Skeletal muscle satellite cell (primary cell): ENCODE results near the gene CNOT9.
A peak's percentile ranks its signal among the peaks of the same experiment; 100 is the strongest.

Experiments used
- H3K27me3 ChIP-seq: 2 replicates; pipeline ENCODE4 v1.7.0; 2013; ENCODE audit warnings: low read length; ENCODE audit not compliant: control insufficient read depth, insufficient read depth
- H3K36me3 ChIP-seq: 2 replicates; pipeline ENCODE4 v1.7.0; 2013; ENCODE audit warnings: mild to moderate bottlenecking, control low read depth, low read length; ENCODE audit not compliant: insufficient read depth
- H3K4me1 ChIP-seq: 2 replicates; pipeline ENCODE4 v1.7.0; 2013; ENCODE audit warnings: low read length; ENCODE audit not compliant: control insufficient read depth, insufficient read depth
- H3K4me2 ChIP-seq: 2 replicates; pipeline ENCODE4 v1.7.0; 2013; ENCODE audit warnings: mild to moderate bottlenecking, low read length
- H3K4me3 ChIP-seq: 2 replicates; pipeline ENCODE4 v1.7.0; 2013; ENCODE audit warnings: low read length
- H3K9ac ChIP-seq: 2 replicates; pipeline ENCODE4 v1.7.0; 2013; ENCODE audit warnings: mild to moderate bottlenecking, low read depth, low read length, moderate library complexity
- H3K9me3 ChIP-seq: replicated peaks from 2 replicates; pipeline ENCODE4 v1.7.0; 2013; ENCODE audit warnings: mild to moderate bottlenecking, control low read depth, low read length

Gene CNOT9

GRCh38 chr2:218623366-218623705 lies 54.7 kb downstream of the CNOT9 start:
- Histone ChIP-seq H3K9ac (no peak overlapping the region), H3K36me3 (no peaks in the 10 kb centered on the region), H3K4me1 (no peaks in the 10 kb centered on the region)

GRCh38 chr2:218626369-218626768 lies 57.7 kb downstream of the CNOT9 start:
- Histone ChIP-seq H3K4me1 (no peaks in the 10 kb centered on the region), H3K4me3 (no peak overlapping the region), H3K36me3 (no peaks in the 10 kb centered on the region), H3K9me3 (no peaks in the 10 kb centered on the region), H3K9ac (no peak overlapping the region), H3K4me2 (no peak overlapping the region), H3K27me3 (no peaks in the 10 kb centered on the region)

More at GRCh38 chr2:218623366-218623705, 54.7 kb downstream of the CNOT9 start:
- H3K4me3 ChIP-seq = no peak overlapping the region
- no peaks in the 10 kb centered on the region for H3K27me3 ChIP-seq
- no peak overlapping the region for H3K4me2 ChIP-seq
- H3K9me3 ChIP-seq = no peaks in the 10 kb centered on the region

GRCh38 chr2:218627939-218628338 lies 59.3 kb downstream of the CNOT9 start:
- Histone ChIP-seq H3K4me1 (no peaks in the 10 kb centered on the region), H3K9me3 (no peaks in the 10 kb centered on the region), H3K4me2 (no peak overlapping the region), H3K9ac (no peak overlapping the region), H3K27me3 (no peaks in the 10 kb centered on the region), H3K36me3 (peaks cover 3% of the 10 kb centered on the region), H3K4me3 (no peak overlapping the region)

GRCh38 chr2:218631837-218632236 lies 63.2 kb downstream of the CNOT9 start:
- Histone ChIP-seq H3K9me3 (no peaks in the 10 kb centered on the region), H3K36me3 (peaks cover 36% of the 10 kb centered on the region), H3K9ac (no peak overlapping the region), H3K4me2 (no peak overlapping the region), H3K4me3 (no peak overlapping the region), H3K4me1 (no peaks in the 10 kb centered on the region), H3K27me3 (no peaks in the 10 kb centered on the region)

- H3K9ac ChIP-seq = no peak overlapping the region
- no peaks in the 10 kb centered on the region for H3K4me1 ChIP-seq
- no peaks in the 10 kb centered on the region for H3K9me3 ChIP-seq
- H3K4me2 ChIP-seq = no peak overlapping the region
- H3K4me3 ChIP-seq = no peak overlapping the region
- H3K36me3 ChIP-seq = peaks cover 69% of the 10 kb centered on the region
- no peaks in the 10 kb centered on the region for H3K27me3 ChIP-seq
Observed at GRCh38 chr2:218635719-218636118, 67.1 kb downstream of the CNOT9 start.

- no peak overlapping the region for H3K4me3 ChIP-seq
- no peaks in the 10 kb centered on the region for H3K9me3 ChIP-seq
- peaks cover 79% of the 10 kb centered on the region for H3K36me3 ChIP-seq
- H3K4me2 ChIP-seq = no peak overlapping the region
- H3K27me3 ChIP-seq = no peaks in the 10 kb centered on the region
- no peak overlapping the region for H3K9ac ChIP-seq
- H3K4me1 ChIP-seq = no peaks in the 10 kb centered on the region
Observed at GRCh38 chr2:218638372-218638771, 69.7 kb downstream of the CNOT9 start.

- Histone ChIP-seq H3K9me3 (no peaks in the 10 kb centered on the region), H3K4me3 (no peak overlapping the region), H3K36me3 (peaks cover 75% of the 10 kb centered on the region), H3K4me1 (peaks cover 10% of the 10 kb centered on the region), H3K9ac (no peak overlapping the region), H3K27me3 (no peaks in the 10 kb centered on the region), H3K4me2 (no peak overlapping the region)
Observed at GRCh38 chr2:218642121-218642656, 73.5 kb downstream of the CNOT9 start.

GRCh38 chr2:218642786-218643185 lies 74.1 kb downstream of the CNOT9 start:
- Histone ChIP-seq H3K4me3 (no peak overlapping the region), H3K9me3 (no peaks in the 10 kb centered on the region), H3K4me1 (peaks cover 10% of the 10 kb centered on the region), H3K36me3 (peaks cover 74% of the 10 kb centered on the region), H3K27me3 (no peaks in the 10 kb centered on the region), H3K9ac (no peak overlapping the region), H3K4me2 (no peak overlapping the region)

GRCh38 chr2:218643751-218644310 lies 75.2 kb downstream of the CNOT9 start:
- Histone ChIP-seq H3K4me3 (no peak overlapping the region), H3K27me3 (no peaks in the 10 kb centered on the region), H3K9ac (no peak overlapping the region), H3K36me3 (peaks cover 73% of the 10 kb centered on the region), H3K9me3 (no peaks in the 10 kb centered on the region), H3K4me1 (peaks cover 10% of the 10 kb centered on the region), H3K4me2 (no peak overlapping the region)

- no peaks in the 10 kb centered on the region for H3K27me3 ChIP-seq
- peak overlapping the region; percentile 56 for H3K9ac ChIP-seq
- no peaks in the 10 kb centered on the region for H3K9me3 ChIP-seq
- H3K4me2 ChIP-seq = no peak overlapping the region
- no peak overlapping the region for H3K4me3 ChIP-seq
- H3K36me3 ChIP-seq = peaks cover 75% of the 10 kb centered on the region
- peaks cover 10% of the 10 kb centered on the region for H3K4me1 ChIP-seq
Observed at GRCh38 chr2:218644721-218645120, 76.1 kb downstream of the CNOT9 start.

GRCh38 chr2:218645126-218645525 lies 76.5 kb downstream of the CNOT9 start:
- Histone ChIP-seq H3K4me2 (no peak overlapping the region), H3K9ac (peak overlapping the region; percentile 56), H3K4me1 (peaks cover 10% of the 10 kb centered on the region), H3K27me3 (no peaks in the 10 kb centered on the region), H3K36me3 (peaks cover 73% of the 10 kb centered on the region), H3K9me3 (no peaks in the 10 kb centered on the region), H3K4me3 (no peak overlapping the region)
